Endothelial cell of umbilical vein (primary cell): Measurements from ENCODE around the gene ZNF462.

ENCODE experiments used
- CTCF ChIP-seq, 2 donors: IDR thresholded peaks; 1 replicate in 1 of 2; 2 replicates in 1 of 2; pipeline ENCODE4 v1.5.1; 2011; ENCODE audit warnings: low read length in 2 of 2, mild to moderate bottlenecking in 2 of 2, moderate library complexity in 2 of 2, control low read depth in 1 of 2, inconsistent platforms in 1 of 2, low read depth in 1 of 2; ENCODE audit not compliant: insufficient read depth in 1 of 2; ENCODE audit errors: extremely low read depth in 1 of 2
- EZH2 ChIP-seq: IDR thresholded peaks from 2 replicates; pipeline ENCODE4 v1.6.1; 2012; ENCODE audit warnings: borderline replicate concordance, low read depth, mild to moderate bottlenecking, moderate library complexity, low read length, inconsistent platforms; ENCODE audit not compliant: severe bottlenecking
- JUN ChIP-seq: IDR thresholded peaks from 2 replicates; pipeline ENCODE4 v1.6.1; 2011; ENCODE audit warnings: borderline replicate concordance, low read depth; ENCODE audit not compliant: insufficient read length, insufficient read depth
- MAX ChIP-seq: IDR thresholded peaks from 2 replicates; pipeline ENCODE4 v1.6.1; 2011; ENCODE audit not compliant: insufficient read depth, insufficient read length
- MYC ChIP-seq: IDR thresholded peaks from one replicate; pipeline ENCODE4 v1.6.1; 2011; ENCODE audit warnings: mild to moderate bottlenecking, low read depth, low read length
- POLR2A ChIP-seq: IDR thresholded peaks from 2 replicates; pipeline ENCODE4 v1.6.1; 2012; ENCODE audit warnings: low read depth, mild to moderate bottlenecking, control low read depth, low read length
- POLR2AphosphoS5 ChIP-seq: IDR thresholded peaks from 2 replicates; pipeline ENCODE4 v1.6.1; 2012; ENCODE audit warnings: low read depth, mild to moderate bottlenecking, control low read depth, low read length, moderate library complexity; ENCODE audit not compliant: insufficient read depth

DNA sequence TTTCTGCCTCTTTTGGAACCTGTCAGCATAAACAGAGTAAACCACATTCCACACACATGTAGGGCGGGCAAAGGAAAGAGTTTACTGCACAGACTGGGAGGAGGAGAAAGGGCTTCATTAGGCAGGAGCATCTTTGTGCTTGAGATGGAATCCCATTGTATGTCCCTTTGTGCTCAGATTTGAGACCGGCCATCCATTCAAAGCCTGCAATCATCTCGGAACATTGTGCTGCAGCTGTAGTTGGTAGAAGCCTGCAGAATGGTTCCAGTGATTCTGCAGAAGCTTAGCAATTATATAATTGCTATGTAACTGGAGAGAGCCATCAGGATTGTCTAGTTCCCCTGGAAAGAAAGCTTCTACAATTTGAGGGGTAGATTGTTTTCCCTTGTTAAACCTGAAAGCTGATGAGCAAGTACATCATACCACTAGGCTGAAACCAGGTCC lies 16.5 kb downstream of the ZNF462 start:
- no peak for TF ChIP-seq EZH2
- no peak for TF ChIP-seq POLR2AphosphoS5
- TF ChIP-seq JUN = no peak
- TF ChIP-seq POLR2A = no peak
- TF ChIP-seq CTCF (IDR thresholded peaks at IDR 0.05; ENCODE audit: extremely low read depth in 1 of 2, insufficient read depth in 1 of 2, low read depth in 1 of 2, low read length in 2 of 2) = no peak
- TF ChIP-seq MYC = no peak
- TF ChIP-seq MAX = no peak
